Measurements from ENCODE around the gene AGR2.
A peak's percentile ranks its signal among the peaks of the same experiment; 100 is the strongest.

AGR2 gene

DNA sequence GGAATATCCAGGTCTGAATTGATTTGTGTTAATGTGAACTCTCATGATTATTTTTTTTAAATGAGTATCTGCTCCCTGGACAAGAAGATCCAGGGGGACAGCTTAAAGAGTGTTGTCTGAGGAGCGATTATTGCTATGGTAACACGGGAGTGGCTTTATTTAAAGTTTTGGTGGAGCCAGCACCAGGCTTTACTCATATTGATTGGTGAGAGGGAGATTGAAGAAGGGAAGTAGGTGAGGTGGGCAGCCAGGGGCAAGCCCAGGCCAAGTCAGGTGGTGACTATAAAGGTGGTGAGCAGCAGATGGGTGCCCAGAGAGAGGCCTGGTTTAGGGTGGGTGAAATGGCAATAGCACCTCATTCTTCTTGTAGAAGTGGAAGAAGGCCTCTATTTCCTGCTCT is 10.2 kb upstream of the AGR2 start:
- H3K4me3 ChIP-seq (replicated peaks in 1 of 2; ENCODE audit: low read depth in 2 of 2, low read length in 2 of 2): no peak overlapping the region
- TF ChIP-seq, protein P1, sequence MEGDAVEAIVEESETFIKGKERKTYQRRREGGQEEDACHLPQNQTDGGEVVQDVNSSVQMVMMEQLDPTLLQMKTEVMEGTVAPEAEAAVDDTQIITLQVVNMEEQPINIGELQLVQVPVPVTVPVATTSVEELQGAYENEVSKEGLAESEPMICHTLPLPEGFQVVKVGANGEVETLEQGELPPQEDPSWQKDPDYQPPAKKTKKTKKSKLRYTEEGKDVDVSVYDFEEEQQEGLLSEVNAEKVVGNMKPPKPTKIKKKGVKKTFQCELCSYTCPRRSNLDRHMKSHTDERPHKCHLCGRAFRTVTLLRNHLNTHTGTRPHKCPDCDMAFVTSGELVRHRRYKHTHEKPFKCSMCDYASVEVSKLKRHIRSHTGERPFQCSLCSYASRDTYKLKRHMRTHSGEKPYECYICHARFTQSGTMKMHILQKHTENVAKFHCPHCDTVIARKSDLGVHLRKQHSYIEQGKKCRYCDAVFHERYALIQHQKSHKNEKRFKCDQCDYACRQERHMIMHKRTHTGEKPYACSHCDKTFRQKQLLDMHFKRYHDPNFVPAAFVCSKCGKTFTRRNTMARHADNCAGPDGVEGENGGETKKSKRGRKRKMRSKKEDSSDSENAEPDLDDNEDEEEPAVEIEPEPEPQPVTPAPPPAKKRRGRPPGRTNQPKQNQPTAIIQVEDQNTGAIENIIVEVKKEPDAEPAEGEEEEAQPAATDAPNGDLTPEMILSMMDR (IDR thresholded peaks at IDR 0.05; ENCODE audit: low read depth, low read length): no peak
- no peak for DNase-seq (ENCODE audit: low read depth in 2 of 2)

DNA sequence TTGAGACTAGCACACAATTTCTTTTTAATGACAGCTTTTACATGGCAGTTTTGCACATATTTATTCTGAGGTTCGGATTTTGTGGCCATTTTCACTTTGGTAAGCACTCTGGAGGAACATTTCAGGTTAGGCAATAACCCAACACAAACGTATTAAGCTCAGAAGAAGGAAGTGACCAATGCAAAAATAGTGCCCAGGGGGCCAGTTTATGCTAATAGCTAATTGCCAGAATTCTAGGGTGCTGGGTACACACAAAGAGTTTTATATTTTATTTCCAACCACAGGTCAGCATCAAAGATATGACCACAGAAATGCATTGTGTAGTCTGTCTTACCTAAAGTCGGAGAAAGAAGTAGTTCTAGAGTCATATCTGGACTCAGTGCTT is 8.4 kb upstream of the AGR2 start:
- DNase-seq (ENCODE audit: low read depth in 2 of 2): peak in 1 of 2 donors; percentile 31
- TF ChIP-seq, protein P1 (IDR thresholded peaks at IDR 0.05; ENCODE audit: low read depth, low read length): no peak

GRCh38 chr7:16812542-16813231 is 7.9 kb upstream of the AGR2 start:
- no peak for DNase-seq (ENCODE audit: low read depth in 2 of 2)
- H3K4me3 ChIP-seq (replicated peaks in 1 of 2; ENCODE audit: low read depth in 2 of 2, low read length in 2 of 2): no peak overlapping the region
- TF ChIP-seq, protein P1 (IDR thresholded peaks at IDR 0.05; ENCODE audit: low read depth, low read length): no peak

More for the DNA sequence above, 8.4 kb upstream of the AGR2 start:
- no peak overlapping the region for H3K4me3 ChIP-seq (replicated peaks in 1 of 2; ENCODE audit: low read depth in 2 of 2, low read length in 2 of 2)

- peak; percentile 10 to 72 for DNase-seq (ENCODE audit: low read depth in 2 of 2)
- no peak overlapping the region for H3K4me3 ChIP-seq (replicated peaks in 1 of 2; ENCODE audit: low read depth in 2 of 2, low read length in 2 of 2)
- TF ChIP-seq, protein P1 (IDR thresholded peaks at IDR 0.05; ENCODE audit: low read depth, low read length): no peak
Measured at GRCh38 chr7:16811551-16811950, 6.8 kb upstream of the AGR2 start.

- TF ChIP-seq, protein P1 (IDR thresholded peaks at IDR 0.05; ENCODE audit: low read depth, low read length): no peak
- H3K4me3 ChIP-seq (replicated peaks in 1 of 2; ENCODE audit: low read depth in 2 of 2, low read length in 2 of 2): no peak overlapping the region
- no peak for DNase-seq (ENCODE audit: low read depth in 2 of 2)
Measured at GRCh38 chr7:16810573-16810972, 5.8 kb upstream of the AGR2 start.

GRCh38 chr7:16810112-16810511 is 5.3 kb upstream of the AGR2 start:
- no peak overlapping the region for H3K4me3 ChIP-seq (replicated peaks in 1 of 2; ENCODE audit: low read depth in 2 of 2, low read length in 2 of 2)
- TF ChIP-seq, protein P1 (IDR thresholded peaks at IDR 0.05; ENCODE audit: low read depth, low read length): no peak
- DNase-seq (ENCODE audit: low read depth in 2 of 2): peak in 1 of 2 donors; percentile 12

- TF ChIP-seq, protein P1 (IDR thresholded peaks at IDR 0.05; ENCODE audit: low read depth, low read length): no peak
- H3K4me3 ChIP-seq (replicated peaks in 1 of 2; ENCODE audit: low read depth in 2 of 2, low read length in 2 of 2): no peak overlapping the region
- no peak for DNase-seq (ENCODE audit: low read depth in 2 of 2)
Measured at GRCh38 chr7:16805441-16805840, 642 bp upstream of the AGR2 start.

Data from cardiac fibroblast (primary cell).